GM19397 (cell line): Measurements from ENCODE around the gene NANOS3.
A peak's percentile ranks its signal among the peaks of the same experiment; 100 is the strongest.

Experiments used
- ATAC-seq: cut with Tn5 transposase; IDR thresholded peaks from one replicate; pipeline ENCODE4 v1.9.1; 2021; ENCODE audit warnings: mild to moderate bottlenecking, moderate library complexity; ENCODE audit not compliant: unreplicated experiment

NANOS3 gene

DNA sequence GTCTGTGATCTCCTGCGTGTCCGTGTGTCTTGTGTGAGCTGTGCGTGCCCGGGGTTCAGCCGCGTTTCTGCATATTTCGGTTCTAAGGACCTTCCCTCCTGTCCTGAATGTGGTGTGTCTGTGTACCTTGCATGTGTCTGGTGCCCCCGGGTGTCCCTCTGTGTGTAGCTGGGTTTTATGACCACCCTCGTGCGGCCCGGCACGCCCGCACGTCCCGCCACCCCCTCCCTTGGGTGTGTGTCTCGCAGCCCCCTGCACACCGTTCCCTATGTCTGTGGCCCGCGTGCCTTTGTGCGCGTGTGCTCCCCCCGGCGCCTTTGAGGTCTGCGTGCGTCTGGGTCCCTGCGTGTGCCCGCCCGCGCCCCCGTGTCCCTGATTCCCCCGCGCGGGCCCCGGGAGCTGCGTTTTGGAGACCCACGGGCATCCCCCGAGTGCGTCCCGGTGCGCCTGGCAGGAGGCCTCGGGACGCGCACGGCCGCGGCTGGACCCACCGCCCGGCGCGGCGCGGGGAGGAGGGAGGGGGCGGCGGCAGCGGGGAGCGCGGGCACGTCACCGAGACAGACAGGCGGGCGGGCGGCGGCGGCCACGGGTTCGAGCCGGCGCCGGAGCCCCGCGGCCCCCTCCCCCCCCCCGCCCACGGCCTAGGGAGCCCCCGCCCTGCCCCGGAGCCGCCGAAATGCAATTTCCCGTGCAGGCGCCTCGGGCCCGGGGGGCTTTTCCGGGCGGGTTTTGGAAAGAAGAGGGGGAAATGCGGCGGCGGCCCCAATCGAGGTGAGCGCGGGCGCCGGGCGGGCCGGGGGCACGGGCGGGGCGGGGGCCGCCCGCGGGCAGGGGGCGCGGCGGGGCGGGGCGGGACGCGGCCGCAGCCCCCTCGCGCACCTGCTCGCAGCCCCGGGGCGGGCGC lies 12.0 kb upstream of the NANOS3 start:
- ATAC-seq: no peak

DNA sequence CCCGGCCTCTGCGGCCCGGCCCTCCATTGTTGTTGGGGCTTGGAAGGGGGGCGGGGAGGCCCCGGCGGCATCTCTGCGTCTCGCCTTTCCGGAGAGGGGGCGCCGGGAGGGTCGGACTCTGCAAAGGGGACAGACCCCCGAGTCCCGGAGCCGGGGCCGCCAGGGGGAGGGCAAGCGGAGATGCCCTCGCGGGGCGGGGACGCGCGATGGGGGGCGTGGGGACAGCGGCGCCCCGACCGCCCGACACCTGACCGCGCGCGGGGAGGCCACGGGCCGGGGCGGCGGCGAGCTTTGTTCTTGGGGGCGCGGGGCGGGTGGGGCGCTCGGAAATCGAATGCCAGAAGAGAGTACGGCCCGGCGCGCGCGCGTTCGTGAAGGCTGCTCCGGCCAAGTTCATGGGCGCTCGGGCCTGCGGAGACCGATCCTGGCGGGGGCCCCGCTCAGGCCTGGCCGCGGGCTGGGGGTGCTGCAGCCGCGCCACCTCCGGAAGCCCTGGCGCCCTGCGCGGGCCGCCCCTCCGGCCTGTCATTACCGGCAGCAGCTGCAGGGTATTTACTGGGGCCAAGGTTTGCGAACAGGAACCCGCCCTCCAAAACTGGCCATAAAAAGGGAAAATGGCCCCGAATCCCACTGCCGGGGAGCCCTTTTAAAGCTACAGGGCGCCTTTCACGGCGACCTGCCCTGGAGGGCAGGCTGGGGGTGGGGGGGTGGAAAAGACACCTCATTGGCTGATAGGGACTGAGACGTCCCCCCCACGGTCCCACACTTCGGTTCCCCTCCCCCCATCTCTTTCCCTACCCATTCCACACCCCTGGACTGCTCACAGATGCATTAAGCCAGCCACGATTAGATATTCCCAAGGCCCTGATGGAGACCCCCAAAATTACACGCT lies 11.1 kb upstream of the NANOS3 start:
- no peak for ATAC-seq

DNA sequence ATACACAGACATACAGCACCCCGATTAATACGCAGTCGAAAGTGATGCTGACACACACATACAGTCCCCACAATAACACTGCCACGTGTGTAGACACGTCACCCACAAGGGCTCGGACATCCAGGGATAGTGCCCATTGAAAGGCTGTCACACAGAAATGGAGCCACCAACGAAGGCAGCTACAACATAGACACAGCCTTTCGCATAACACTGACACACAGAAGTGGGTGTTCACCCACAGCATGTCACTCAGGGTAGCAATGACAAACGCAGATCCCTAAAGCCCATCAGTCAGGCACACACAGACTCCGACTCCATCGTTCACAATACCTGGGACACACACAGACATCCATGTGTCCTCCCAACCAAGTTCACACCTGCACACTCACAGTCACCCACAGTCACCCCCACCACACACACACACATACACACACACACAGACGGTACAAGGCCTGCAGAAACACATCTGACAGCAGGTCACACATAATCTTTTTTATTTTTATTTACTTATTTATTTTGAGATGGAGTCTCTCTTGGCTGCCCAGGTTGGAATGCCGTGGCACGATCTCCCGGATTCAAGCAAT lies 10.4 kb upstream of the NANOS3 start:
- no peak for ATAC-seq

DNA sequence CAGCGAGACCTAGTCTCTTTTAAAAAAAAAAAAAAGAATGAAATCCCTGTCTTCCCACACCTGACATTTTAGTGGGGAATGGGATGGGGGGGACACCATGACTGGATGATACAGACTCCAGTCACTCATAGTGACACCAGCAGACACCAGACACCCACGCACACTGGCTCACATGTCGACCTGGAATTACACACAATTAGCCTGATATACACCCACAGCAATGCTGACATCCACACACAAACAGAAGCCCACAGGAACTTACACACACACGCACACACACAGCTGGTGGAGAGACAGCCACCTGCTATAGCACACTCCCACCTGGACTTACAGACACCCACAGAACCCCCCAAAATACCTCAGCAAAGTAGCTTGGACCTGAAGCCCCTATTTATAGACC lies 8.3 kb upstream of the NANOS3 start:
- no peak for ATAC-seq

DNA sequence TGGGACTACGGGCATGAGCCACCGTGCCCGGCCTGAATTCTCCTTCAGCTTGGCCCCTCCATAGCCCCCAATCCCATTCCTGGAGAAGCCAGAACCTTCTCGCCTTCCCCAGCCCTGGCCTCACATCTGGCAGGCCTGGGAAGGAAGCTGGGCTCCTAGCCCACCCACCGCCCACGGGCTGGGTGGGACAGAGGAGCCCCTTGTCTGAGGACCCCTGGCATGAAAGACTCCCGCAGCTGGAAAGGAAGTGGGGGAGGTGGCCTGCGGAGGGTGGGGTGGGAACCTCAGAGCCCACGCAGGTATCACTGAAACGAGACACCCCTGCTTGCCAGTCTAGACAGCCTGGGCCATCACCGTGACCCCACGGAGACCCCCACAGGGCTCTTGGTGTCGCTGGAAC lies 7.7 kb upstream of the NANOS3 start:
- ATAC-seq: no peak

DNA sequence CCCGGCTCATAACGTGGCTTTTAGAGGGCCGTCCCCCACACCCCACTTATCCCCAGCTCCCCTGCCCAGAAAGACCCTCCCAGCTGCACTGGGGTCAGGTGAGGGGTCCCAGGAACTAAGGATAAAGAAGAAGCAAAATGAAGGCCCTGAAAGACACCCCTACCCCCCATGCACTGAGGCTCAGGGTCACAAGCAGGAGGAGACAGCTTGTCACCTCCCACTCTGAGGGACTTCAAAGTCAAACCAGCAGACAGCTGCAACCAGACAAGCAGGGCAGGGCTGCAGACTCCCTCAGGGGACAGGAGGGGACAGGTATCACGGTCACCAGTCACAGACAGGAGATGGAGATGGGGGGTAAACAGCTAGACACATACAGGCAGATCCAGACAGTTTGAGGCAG lies 6.1 kb upstream of the NANOS3 start:
- ATAC-seq: no peak

DNA sequence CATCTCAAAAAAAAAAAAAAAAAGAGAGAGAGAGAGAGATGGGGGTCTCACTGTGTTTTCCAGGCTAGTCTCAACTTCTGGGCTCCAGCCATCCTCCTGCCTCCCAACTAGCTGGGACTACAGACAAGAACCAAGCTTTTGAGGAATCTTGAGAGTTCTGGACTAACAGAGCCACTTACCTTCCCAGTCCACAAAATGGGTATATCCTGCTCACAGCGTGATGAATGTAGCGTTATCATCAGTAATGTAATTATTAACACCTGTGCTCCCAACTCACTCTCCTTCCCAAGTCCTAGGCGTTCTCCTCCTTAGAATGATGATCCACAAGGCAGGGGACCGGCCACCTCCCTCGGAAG lies 4.6 kb upstream of the NANOS3 start:
- ATAC-seq: no peak

DNA sequence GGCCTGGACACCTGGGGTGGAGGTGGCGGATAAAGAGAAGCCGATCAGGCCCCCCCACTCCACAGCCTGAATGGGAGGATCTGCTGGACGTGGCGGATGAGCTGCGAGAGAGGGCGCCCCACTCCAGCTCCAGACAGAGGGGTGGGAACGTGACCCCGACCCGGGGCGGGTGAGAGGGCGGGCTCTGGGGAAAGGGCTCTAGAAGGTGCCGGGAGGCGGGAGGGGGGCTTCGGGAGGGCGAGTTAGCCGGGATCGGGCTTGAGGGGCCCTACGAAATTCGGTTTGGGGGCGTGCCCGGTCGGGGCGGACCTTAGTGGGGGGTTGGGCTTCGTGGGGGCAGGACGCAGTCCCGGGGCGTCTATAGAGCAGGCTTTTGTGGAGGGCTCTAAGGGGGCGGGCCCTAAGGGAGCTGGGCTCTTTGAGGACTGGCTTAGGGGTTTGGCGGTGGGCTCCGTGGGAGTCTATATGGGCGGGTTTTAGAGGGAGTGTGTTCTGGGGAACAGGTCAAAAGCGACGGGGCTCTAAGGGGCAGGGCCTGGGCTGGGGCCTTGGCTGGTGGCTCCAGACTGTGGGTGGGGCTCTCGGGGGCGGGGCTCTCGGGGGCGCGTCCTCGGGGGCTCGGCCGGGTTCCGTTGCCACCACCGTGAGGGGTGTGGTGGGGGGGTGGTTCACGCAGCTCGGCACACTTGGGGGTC lies 4.1 kb upstream of the NANOS3 start:
- no peak for ATAC-seq

DNA sequence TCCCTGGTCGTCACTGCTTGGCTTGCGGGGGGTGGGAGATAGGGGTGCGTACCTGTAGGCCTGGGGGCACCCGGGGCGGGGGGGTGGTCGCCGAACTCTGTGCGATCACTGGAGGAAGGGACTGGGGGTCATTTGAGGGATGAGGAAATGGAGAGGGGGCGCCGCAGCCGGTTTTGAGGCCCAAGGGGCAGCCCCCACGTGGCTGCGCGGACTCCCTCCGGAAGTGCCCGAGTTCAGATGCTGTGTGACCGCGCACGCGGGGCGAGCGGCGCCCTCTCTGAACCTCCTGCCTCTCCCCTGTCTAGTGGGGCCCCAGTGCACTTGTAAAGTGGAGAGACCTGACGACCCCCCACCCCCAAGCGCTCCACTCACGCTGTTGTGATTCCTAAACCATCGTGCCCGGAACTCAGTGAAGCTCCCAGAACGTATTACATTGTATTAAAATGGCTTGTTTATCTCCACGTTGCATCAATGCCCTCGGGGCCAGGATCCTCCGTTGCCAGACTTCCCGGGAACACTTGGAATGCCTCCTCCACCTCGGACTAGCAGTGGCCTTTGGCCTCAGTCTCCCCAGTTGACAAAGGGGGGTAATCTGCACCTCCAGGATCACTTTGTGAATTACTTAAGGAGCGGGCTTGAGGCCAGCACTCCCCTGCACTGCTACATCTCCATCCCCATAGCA lies 3.0 kb upstream of the NANOS3 start:
- no peak for ATAC-seq

DNA sequence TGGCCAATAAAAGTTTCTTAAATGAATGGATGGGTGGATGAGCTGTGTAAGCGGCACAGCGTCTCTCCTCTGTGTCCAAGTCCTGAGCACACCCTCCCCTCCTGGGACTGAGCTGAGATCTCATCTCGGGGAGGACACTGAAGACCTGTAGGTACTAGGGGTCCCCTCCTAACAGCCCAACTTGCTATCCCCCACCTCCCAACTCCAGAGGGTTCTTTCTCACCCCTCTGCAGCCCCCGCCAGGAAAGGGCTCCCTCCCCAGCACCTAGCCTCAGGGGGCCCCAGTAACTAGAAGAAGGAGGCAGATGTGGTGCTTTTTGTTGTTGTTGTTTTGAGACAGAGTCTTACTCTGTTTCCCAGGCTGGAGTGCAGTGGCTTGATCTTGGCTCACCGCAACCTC lies 1.1 kb upstream of the NANOS3 start:
- no peak for ATAC-seq

DNA sequence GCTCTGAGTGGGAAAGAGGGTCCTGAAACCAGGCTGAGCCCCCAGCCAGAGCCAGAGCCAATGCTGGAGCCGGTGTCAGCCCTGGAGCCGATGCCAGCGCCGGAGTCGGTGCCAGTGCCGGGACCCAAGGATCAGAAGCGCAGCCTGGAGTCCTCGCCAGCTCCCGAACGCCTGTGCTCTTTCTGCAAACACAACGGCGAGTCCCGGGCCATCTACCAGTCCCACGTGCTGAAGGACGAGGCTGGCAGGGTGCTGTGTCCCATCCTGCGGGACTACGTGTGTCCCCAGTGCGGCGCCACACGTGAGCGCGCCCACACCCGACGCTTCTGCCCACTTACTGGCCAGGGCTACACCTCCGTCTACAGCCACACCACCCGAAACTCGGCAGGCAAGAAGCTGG lies 369 bp downstream of the NANOS3 start:
- no peak for ATAC-seq

DNA sequence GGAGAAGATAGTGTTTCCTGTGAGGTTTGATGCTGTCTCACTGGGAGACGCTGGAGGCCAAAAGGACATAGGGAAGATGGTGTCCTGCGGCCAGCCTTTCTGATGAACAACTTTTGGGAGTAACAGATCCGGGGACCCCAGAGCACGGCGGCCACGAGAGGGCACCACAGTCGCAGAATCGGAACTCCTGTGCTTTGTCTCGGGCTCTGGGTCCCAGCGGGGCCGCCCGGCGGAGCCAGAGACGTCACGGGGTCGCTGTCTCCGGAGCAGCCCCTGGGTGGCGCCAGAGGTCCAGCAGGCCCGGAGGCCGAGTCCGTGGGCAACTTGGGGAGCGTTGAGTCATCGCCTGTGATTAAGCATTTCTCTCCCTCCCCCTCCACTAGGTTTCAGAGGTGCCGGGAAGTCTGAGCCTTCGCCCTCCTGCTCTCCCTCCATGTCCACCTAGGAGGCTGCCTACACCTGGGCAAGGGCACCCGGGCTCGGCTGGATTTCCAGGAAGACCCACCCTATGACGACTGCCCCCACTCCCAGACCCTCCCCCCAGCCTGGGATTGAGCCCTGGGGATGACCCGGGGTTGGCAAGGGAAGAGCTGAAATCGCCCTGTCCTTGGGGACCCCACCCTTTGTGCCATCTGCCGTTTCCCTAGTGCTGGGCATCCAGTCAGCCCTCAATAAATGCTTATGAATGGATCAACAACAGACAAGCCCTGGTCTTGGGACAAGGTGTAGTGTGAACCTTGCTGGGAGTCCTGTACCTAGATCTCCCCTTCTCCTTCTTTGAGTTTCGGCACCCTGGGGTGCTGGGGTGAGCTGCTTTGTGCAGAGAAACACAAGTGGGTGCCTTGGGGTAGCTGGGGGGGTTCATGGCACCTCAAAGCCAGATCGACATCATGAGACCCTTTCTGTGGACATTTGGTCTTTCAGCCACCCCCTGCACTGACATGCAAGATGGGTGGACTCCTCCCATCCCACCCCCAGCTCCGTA lies 3.4 kb downstream of the NANOS3 start:
- peak; percentile 85 for ATAC-seq

DNA sequence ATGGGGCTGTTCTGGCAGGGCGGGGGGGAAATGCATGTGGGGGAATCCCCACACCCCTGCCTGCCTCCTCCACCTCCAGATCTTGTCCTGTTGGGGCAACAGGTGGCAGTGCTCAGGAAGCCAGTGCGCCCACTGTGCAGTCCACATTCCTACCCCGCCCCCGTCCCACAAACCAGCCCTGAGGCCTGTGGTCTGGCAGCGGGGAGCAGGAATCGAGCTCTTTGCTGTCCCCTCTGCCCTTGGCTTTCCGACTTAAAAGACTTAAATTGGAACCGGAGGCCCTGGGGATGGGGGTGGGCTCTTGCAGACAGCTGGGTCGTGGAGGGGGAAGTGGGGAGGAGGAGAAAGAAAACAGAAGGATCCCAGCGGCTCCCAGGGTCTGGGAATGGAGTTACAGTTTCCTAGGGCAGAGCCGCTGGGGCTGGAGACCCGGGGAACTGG lies 4.3 kb downstream of the NANOS3 start:
- no peak for ATAC-seq

DNA sequence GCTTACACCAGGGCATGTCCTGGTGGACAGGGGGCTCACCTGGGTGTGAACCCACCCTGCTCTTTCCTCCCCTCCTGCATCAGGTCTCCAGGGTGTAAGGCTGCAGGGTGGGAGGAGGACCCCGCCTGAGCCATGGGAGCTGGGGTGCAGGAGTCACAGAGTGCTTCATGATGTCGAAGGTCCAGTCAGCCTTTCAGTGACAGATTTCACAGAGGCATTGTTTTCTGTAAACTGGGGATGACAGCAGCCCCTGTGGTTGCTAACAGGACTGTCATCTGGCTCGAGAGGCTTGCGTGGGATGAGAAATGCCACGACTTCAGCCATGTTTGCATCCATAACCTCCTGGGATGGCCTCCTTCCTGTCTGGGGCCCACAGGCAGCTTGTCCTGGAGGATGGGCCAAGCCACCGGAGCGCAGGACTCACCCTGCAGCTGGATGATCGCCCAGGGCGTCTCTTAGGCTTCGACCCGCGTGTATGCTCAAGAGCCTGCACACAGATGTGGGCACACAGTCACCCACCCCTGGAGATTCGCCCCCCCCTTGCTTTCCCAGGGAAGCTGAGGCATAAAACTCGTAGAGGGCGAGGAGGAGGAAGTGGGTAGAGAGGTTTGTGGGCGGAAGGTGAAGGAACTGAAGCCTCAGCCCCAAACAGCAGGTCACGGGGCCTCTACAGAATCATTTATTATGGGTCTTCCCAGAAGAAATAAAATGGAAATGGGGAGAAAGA lies 4.9 kb downstream of the NANOS3 start:
- ATAC-seq: no peak

DNA sequence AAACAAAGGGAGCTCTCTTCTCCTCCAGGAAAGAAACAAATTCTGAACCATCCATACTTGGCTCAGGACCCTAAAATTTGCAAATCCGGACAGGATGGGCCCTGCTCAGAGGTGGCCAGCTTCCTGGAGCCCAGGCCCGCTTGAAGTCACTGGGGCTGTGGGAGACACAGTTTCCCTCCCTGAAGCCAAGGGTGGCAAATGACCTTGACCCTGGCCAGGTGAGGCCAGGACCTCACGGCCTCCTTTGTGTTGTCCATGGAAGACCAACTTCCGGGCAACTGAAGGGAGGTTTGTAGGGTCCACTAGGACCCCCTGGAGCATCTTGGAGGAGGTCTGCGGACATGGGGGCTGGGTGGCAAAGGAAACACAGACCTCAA lies 5.5 kb downstream of the NANOS3 start:
- ATAC-seq: no peak

DNA sequence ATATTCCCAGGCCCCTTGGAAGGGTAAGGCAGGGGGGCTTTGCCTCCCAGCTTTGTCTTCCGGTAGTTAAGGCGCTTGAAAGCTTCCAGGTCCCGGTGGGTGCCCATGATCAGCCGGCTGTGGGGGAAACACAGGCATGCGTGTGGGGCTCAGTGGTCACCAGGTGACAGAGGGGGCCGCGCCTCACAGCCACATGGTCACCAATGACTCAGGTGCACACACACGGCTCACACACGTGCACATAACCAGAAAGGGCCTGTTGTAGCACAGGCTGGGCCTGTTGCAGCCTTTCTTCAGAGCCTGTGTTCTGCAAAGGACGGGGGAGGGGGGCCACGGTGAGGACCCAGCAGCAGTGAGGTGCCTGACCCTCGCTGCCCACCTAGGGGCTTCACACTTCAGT lies 5.9 kb downstream of the NANOS3 start:
- ATAC-seq: no peak

DNA sequence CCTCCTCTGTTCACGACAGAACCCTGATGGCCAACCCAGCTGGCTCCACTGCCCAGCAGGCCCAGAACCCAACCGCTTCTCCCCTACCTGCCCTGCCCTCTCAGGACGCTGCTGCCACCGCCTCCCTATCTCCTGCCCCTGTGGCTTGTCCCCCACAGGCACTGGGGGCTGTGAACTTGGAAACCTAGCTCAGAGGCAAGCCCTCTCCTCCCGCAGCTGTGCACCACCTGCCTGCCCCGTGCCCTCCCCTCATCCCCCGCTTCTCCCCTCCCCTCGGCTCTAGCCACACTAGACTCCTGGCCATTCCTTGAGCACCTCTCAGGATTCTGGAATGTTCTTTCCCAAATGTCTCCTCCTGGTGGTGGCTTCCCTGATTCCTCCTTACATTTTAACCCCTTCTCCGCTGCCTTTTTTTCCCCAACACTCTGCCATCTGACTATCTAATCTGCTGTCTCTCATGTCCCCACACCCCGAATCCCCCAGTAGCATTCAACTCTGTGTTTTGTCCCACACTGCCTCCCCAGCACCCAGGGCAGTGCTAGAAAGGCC lies 6.7 kb downstream of the NANOS3 start:
- no peak for ATAC-seq
